H9 (cell line): ENCODE results near the gene CLEC3B. TPM values are rescaled to one million over a fixed set of nuclear protein-coding genes. Genes with fewer than 3 reads are reported as not detected.

Experiments
- DNase-seq: peaks from one replicate; pipeline ENCODE4 v3.0.0-alpha.2; 2017
- H2AFZ ChIP-seq: one replicate; pipeline ENCODE4 v1.6.1; 2013; ENCODE audit warnings: mild to moderate bottlenecking, low read length, control low read depth, moderate library complexity
- H2AK5ac ChIP-seq: 2 replicates; pipeline ENCODE4 v1.6.1; 2013; ENCODE audit warnings: low read length, control low read depth, mixed read lengths; ENCODE audit not compliant: insufficient read length
- H2BK120ac ChIP-seq: one replicate; pipeline ENCODE4 v1.6.1; 2013; ENCODE audit warnings: low read depth, mild to moderate bottlenecking, low read length, control low read depth, inconsistent platforms; ENCODE audit not compliant: poor library complexity, severe bottlenecking
- H2BK12ac ChIP-seq: 2 replicates; pipeline ENCODE4 v1.6.1; 2013; ENCODE audit warnings: low read length, control low read depth, mixed read lengths, low read depth; ENCODE audit not compliant: insufficient read length
- H2BK15ac ChIP-seq: 2 replicates; pipeline ENCODE4 v1.6.1; 2013; ENCODE audit warnings: low read depth, low read length, control low read depth
- H2BK20ac ChIP-seq: one replicate; pipeline ENCODE4 v1.6.1; 2013; ENCODE audit warnings: low read depth, mild to moderate bottlenecking, low read length, control low read depth, inconsistent platforms; ENCODE audit not compliant: poor library complexity, severe bottlenecking
- H2BK5ac ChIP-seq: 2 replicates; pipeline ENCODE4 v1.6.1; 2013; ENCODE audit warnings: low read length, control low read depth, mixed read lengths; ENCODE audit not compliant: insufficient read length
- H3K14ac ChIP-seq: 2 replicates; pipeline ENCODE4 v1.6.1; 2013; ENCODE audit warnings: low read length, control low read depth; ENCODE audit not compliant: insufficient read depth
- H3K18ac ChIP-seq: 2 replicates; pipeline ENCODE4 v1.6.1; 2013; ENCODE audit warnings: low read depth, mild to moderate bottlenecking, mixed read lengths, low read length, control low read depth; ENCODE audit not compliant: insufficient read length
- H3K23ac ChIP-seq: 2 replicates; pipeline ENCODE4 v1.6.1; 2013; ENCODE audit warnings: low read length, control low read depth, mixed read lengths, low read depth; ENCODE audit not compliant: insufficient read length
- H3K23me2 ChIP-seq: 2 replicates; pipeline ENCODE4 v1.6.1; 2013; ENCODE audit warnings: low read depth, mild to moderate bottlenecking, mixed read lengths, low read length, control low read depth; ENCODE audit not compliant: insufficient read length, poor library complexity, severe bottlenecking
- H3K27ac ChIP-seq: 2 replicates; pipeline ENCODE4 v1.5.1; 2013; ENCODE audit warnings: low read length, control low read depth, mixed read lengths, low read depth; ENCODE audit not compliant: insufficient read length
- H3K27me3 ChIP-seq: 2 replicates; pipeline ENCODE4 v1.6.1; 2013; ENCODE audit warnings: low read length, control low read depth, inconsistent platforms; ENCODE audit not compliant: insufficient read depth
- H3K4ac ChIP-seq: 2 replicates; pipeline ENCODE4 v1.6.1; 2013; ENCODE audit warnings: low read depth, mild to moderate bottlenecking, control low read depth, inconsistent platforms, low read length, moderate library complexity
- H3K4me1 ChIP-seq: 2 replicates; pipeline ENCODE4 v1.6.1; 2013; ENCODE audit warnings: low read length, control low read depth, inconsistent platforms; ENCODE audit not compliant: insufficient read depth
- H3K4me2 ChIP-seq: 2 replicates; pipeline ENCODE4 v1.6.1; 2013; ENCODE audit warnings: low read length, control low read depth, mixed read lengths; ENCODE audit not compliant: insufficient read length, insufficient read depth
- H3K56ac ChIP-seq: 2 replicates; pipeline ENCODE4 v1.6.1; 2013; ENCODE audit warnings: low read depth, mild to moderate bottlenecking, mixed read lengths, low read length, control low read depth; ENCODE audit not compliant: insufficient read length
- H3K79me1 ChIP-seq: 2 replicates; pipeline ENCODE4 v1.6.1; 2013; ENCODE audit warnings: low read depth, mild to moderate bottlenecking, moderate library complexity, low read length, control low read depth, inconsistent platforms; ENCODE audit not compliant: insufficient read depth, poor library complexity, severe bottlenecking
- H3K79me2 ChIP-seq: 2 replicates; pipeline ENCODE4 v1.6.1; 2013; ENCODE audit warnings: low read length, control low read depth, inconsistent platforms; ENCODE audit not compliant: insufficient read depth
- H3K9ac ChIP-seq: 2 replicates; pipeline ENCODE4 v1.6.1; 2013; ENCODE audit warnings: low read length, control low read depth, mixed read lengths; ENCODE audit not compliant: insufficient read length; ENCODE audit errors: extremely low read depth
- H3K9me3 ChIP-seq: one replicate; pipeline ENCODE4 v1.6.1; 2013; ENCODE audit warnings: low read depth, low read length, inconsistent platforms; ENCODE audit not compliant: control insufficient read depth
- H3T11ph ChIP-seq: one replicate; pipeline ENCODE4 v1.6.1; 2013; ENCODE audit warnings: mild to moderate bottlenecking, low read length, control low read depth, inconsistent platforms
- H4K20me1 ChIP-seq: one replicate; pipeline ENCODE4 v1.6.1; 2013; ENCODE audit not compliant: control insufficient read depth, insufficient read length, insufficient read depth
- H4K5ac ChIP-seq: 2 replicates; pipeline ENCODE4 v1.6.1; 2013; ENCODE audit warnings: low read depth, mild to moderate bottlenecking, mixed read lengths, low read length, control low read depth; ENCODE audit not compliant: insufficient read length
- H4K8ac ChIP-seq: replicated peaks from 2 replicates; pipeline ENCODE4 v1.6.1; 2013; ENCODE audit warnings: low read length, control low read depth, mixed read lengths, low read depth; ENCODE audit not compliant: insufficient read length
- H4K91ac ChIP-seq: 2 replicates; pipeline ENCODE4 v1.6.1; 2013; ENCODE audit warnings: low read depth, mild to moderate bottlenecking, moderate library complexity, mixed read lengths, low read length, control low read depth; ENCODE audit not compliant: insufficient read length
- H3K27ac Mint-ChIP-seq, 3 experiments: 2 replicates in 2 of 3; 3 replicates in 1 of 3; pipeline ENCODE4 v1.8.0; 2020 to 2021; ENCODE audit warnings: mixed read lengths in 3 of 3, mild to moderate bottlenecking in 1 of 3, moderate library complexity in 1 of 3
- H3K27me3 Mint-ChIP-seq: 2 replicates; pipeline ENCODE4 v1.8.0; 2021; ENCODE audit warnings: low read depth, mild to moderate bottlenecking, moderate library complexity, mixed read lengths
- H3K36me3 Mint-ChIP-seq, 3 experiments: 2 replicates in 2 of 3; 3 replicates in 1 of 3; pipeline ENCODE4 v1.8.0; 2020 to 2021; ENCODE audit warnings: low read depth in 3 of 3, mixed read lengths in 3 of 3; ENCODE audit not compliant: insufficient read depth in 1 of 3
- H3K4me1 Mint-ChIP-seq, 2 experiments: 2 replicates each; pipeline ENCODE4 v1.8.0; 2020; ENCODE audit warnings: mixed read lengths in 2 of 2
- H3K4me3 Mint-ChIP-seq, 2 experiments: 2 replicates in 1 of 2; 3 replicates in 1 of 2; pipeline ENCODE4 v1.8.0; 2020 to 2021; ENCODE audit warnings: mild to moderate bottlenecking in 2 of 2, mixed read lengths in 2 of 2, moderate library complexity in 1 of 2
- H3K9me3 Mint-ChIP-seq, 2 experiments: 2 replicates in 1 of 2; 3 replicates in 1 of 2; pipeline ENCODE4 v1.8.0; 2020; ENCODE audit warnings: mild to moderate bottlenecking in 2 of 2, mixed read lengths in 2 of 2, moderate library complexity in 1 of 2
- CTCF ChIP-seq: fragments of 200-600 bp; sonication (generic); conservative IDR thresholded peaks from 3 replicates; pipeline ENCODE4 v1.8.0; 2021; ENCODE audit warnings: antibody characterized with exemption, mild to moderate bottlenecking
- WGBS: extraction: QIAGEN DNeasy Blood & Tissue Kit; methylation state at CpG from one replicate; pipeline ENCODE4 v1.1.7; 2013; ENCODE audit warnings: missing lambda C conversion rate, low lambda C conversion rate, mixed read lengths; ENCODE audit not compliant: insufficient read length; ENCODE audit errors: extremely low coverage; 5-methylcytosine and 5-hydroxymethylcytosine counted together
- total RNA-seq: library from RNA; stranded (reverse); gene quantifications from 2 replicates; pipeline ENCODE4 v1.2.1, GENCODE V29; 2021

CLEC3B gene
- total RNA-seq, 1 experiment from 2014 or later = not detected

- Histone ChIP-seq H3K9me3 (peaks cover 5% of the 10 kb centered on the region), H2BK120ac (no peak overlapping the region), H3K27ac (no peak overlapping the region), H2AFZ (no peak overlapping the region), H3T11ph (no peak overlapping the region), H3K14ac (no peak overlapping the region), H4K20me1 (no peaks in the 10 kb centered on the region), H3K23me2 (no peaks in the 10 kb centered on the region), H2BK20ac (no peak overlapping the region), H2BK5ac (no peak overlapping the region), H3K27me3 (no peaks in the 10 kb centered on the region), H3K4me2 (no peak overlapping the region), H4K91ac (no peak overlapping the region), H3K4me1 (no peaks in the 10 kb centered on the region), H2BK15ac (no peak overlapping the region), H4K8ac (no peak overlapping the region), H3K23ac (no peak overlapping the region), H3K18ac (no peak overlapping the region), H3K4ac (no peak overlapping the region), H3K56ac (no peak overlapping the region), H3K79me1 (no peaks in the 10 kb centered on the region), H4K5ac (no peak overlapping the region), H3K9ac (no peak overlapping the region), H2AK5ac (no peak overlapping the region), H2BK12ac (no peak overlapping the region), H3K79me2 (no peaks in the 10 kb centered on the region)
- peaks cover 58 to 83% (median 77%) of the 10 kb centered on the region in 3 experiments for H3K36me3 Mint-ChIP-seq
- DNase-seq = no peak
- no peak for TF ChIP-seq CTCF
- no peak overlapping the region; a peak in 1 of 7 replicates for H3K27ac Mint-ChIP-seq
- H3K4me3 Mint-ChIP-seq = no peak overlapping the region
- no CpG with 5 or more reads among the region's 8 CpGs for WGBS
- H3K4me1 Mint-ChIP-seq = no peaks in the 10 kb centered on the region
- peaks cover 18 to 21% of the 10 kb centered on the region in 2 experiments for H3K9me3 Mint-ChIP-seq
- no peaks in the 10 kb centered on the region for H3K27me3 Mint-ChIP-seq
These were observed 19.0 kb upstream of the CLEC3B start for GRCh38 chr3:45007091-45007490.
